ENCODE results near the gene LCP1. TPM values are rescaled to one million over a fixed set of nuclear protein-coding genes. Genes with fewer than 3 reads are reported as not detected.

LCP1 gene
- polyA plus RNA-seq, 1 donor (not counting 4 experiments of a cell fraction or from before 2014, with no cell fraction given): 2.5 TPM

- TF ChIP-seq EZH2 (IDR thresholded peaks at IDR 0.05; ENCODE audit: low read length): no peak
- no peak for TF ChIP-seq CTCF (optimal IDR thresholded peaks at IDR 0.05 in 1 of 3, IDR thresholded peaks at IDR 0.05 in 1 of 3, conservative IDR thresholded peaks at IDR 0.05 in 1 of 3; ENCODE audit: extremely low read depth in 1 of 3, insufficient read depth in 2 of 3, low read length in 3 of 3)
- H3K27ac ChIP-seq (ENCODE audit: control insufficient read depth, insufficient read depth, low read length): no peak overlapping the region
- FAIRE-seq: no peak
Measured at GRCh38 chr13:46079770-46080169, 102.2 kb downstream of the LCP1 start.

DNA sequence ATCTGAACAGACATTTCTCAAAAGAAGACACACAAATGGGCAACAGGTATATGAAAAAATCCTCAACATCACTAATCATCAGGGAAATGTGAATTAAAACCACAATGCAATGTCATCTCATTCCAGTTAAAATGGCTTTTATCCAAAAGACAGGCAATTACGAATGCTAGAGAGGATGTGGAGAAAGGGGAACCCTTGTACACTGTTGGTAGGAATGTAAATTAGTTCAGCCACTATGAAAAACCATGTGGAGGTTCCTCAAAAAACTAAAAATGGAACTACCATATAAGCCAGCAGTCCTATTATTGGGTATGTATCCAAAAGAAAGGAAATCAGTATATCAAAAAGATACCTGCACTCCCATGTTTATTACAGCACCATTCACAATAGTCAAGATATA, 104.7 kb downstream of the LCP1 start:
- dilution Hi-C loops (cut with MboI; ENCODE audit: extremely low pct_ligation_motif_present, low sequenced_read_pairs): no loop called here
- Histone ChIP-seq H3K36me3 (ENCODE audit: control insufficient read depth in 2 of 2, extremely low read depth in 1 of 2, insufficient read depth in 2 of 2, low read length in 2 of 2) (no peaks in the 10 kb centered on the region), H3K4me1 (ENCODE audit: control insufficient read depth, extremely low read depth, insufficient read depth, low read length) (no peaks in the 10 kb centered on the region), H3K27me3 (ENCODE audit: control insufficient read depth, extremely low read depth, insufficient read depth, low read length) (no peaks in the 10 kb centered on the region), H3K79me2 (ENCODE audit: control insufficient read depth, insufficient read depth, low read length) (no peaks in the 10 kb centered on the region), H2AFZ (ENCODE audit: control insufficient read depth, low read length) (no peak overlapping the region), H3K27ac (ENCODE audit: control insufficient read depth, insufficient read depth, low read length) (no peak overlapping the region), H3K9me1 (ENCODE audit: control insufficient read depth, extremely low read depth, insufficient read depth, low read length) (no peaks in the 10 kb centered on the region), H3K4me2 (ENCODE audit: control insufficient read depth, extremely low read depth, insufficient read depth, low read depth, low read length) (no peak overlapping the region), H3K9me3 (ENCODE audit: control insufficient read depth, low read depth, low read length) (no peaks in the 10 kb centered on the region), H3K9ac (ENCODE audit: control insufficient read depth, extremely low read depth, insufficient read depth, low read length) (no peak overlapping the region), H3K4me3 (ENCODE audit: control insufficient read depth in 2 of 3, extremely low read depth in 1 of 3, insufficient read depth in 2 of 3, low read depth in 1 of 3, low read length in 3 of 3) (no peak overlapping the region), H4K20me1 (ENCODE audit: control insufficient read depth, extremely low read depth, insufficient read depth, low read length) (no peaks in the 10 kb centered on the region)
- no peak for TF ChIP-seq CTCF (optimal IDR thresholded peaks at IDR 0.05 in 1 of 3, IDR thresholded peaks at IDR 0.05 in 1 of 3, conservative IDR thresholded peaks at IDR 0.05 in 1 of 3; ENCODE audit: extremely low read depth in 1 of 3, insufficient read depth in 2 of 3, low read length in 3 of 3)
- TF ChIP-seq EZH2 (IDR thresholded peaks at IDR 0.05; ENCODE audit: low read length): no peak
- FAIRE-seq (no peak), DNase-seq (ENCODE audit: low read depth, low spot score) (no peak)

More at GRCh38 chr13:46079770-46080169, 102.2 kb downstream of the LCP1 start:
- Histone ChIP-seq H3K4me1 (ENCODE audit: control insufficient read depth, extremely low read depth, insufficient read depth, low read length) (no peaks in the 10 kb centered on the region), H3K9me3 (ENCODE audit: control insufficient read depth, low read depth, low read length) (no peaks in the 10 kb centered on the region), H3K4me3 (ENCODE audit: control insufficient read depth in 2 of 3, extremely low read depth in 1 of 3, insufficient read depth in 2 of 3, low read depth in 1 of 3, low read length in 3 of 3) (no peak overlapping the region), H4K20me1 (ENCODE audit: control insufficient read depth, extremely low read depth, insufficient read depth, low read length) (no peaks in the 10 kb centered on the region), H3K27me3 (ENCODE audit: control insufficient read depth, extremely low read depth, insufficient read depth, low read length) (no peaks in the 10 kb centered on the region), H2AFZ (ENCODE audit: control insufficient read depth, low read length) (no peak overlapping the region), H3K36me3 (ENCODE audit: control insufficient read depth in 2 of 2, extremely low read depth in 1 of 2, insufficient read depth in 2 of 2, low read length in 2 of 2) (no peaks in the 10 kb centered on the region), H3K9ac (ENCODE audit: control insufficient read depth, extremely low read depth, insufficient read depth, low read length) (no peak overlapping the region), H3K79me2 (ENCODE audit: control insufficient read depth, insufficient read depth, low read length) (no peaks in the 10 kb centered on the region), H3K9me1 (ENCODE audit: control insufficient read depth, extremely low read depth, insufficient read depth, low read length) (no peaks in the 10 kb centered on the region), H3K4me2 (ENCODE audit: control insufficient read depth, extremely low read depth, insufficient read depth, low read depth, low read length) (no peak overlapping the region)
- DNase-seq (ENCODE audit: low read depth, low spot score): no peak
- dilution Hi-C loops (cut with MboI; ENCODE audit: extremely low pct_ligation_motif_present, low sequenced_read_pairs): no loop called here
